GM18873 (cell line): ENCODE data around the gene HMGN2.
"Not testable (repeated sequence)": the region's sequence is repeated elsewhere in the genome, so short reads cannot be mapped to it uniquely, and the experiment has no call there.

ENCODE experiments used
- ATAC-seq: cut with Tn5 transposase; IDR thresholded peaks from one replicate; pipeline ENCODE4 v1.9.1; 2021; ENCODE audit warnings: mild to moderate bottlenecking, moderate library complexity, moderate number of reproducible peaks; ENCODE audit not compliant: unreplicated experiment, low FRiP score

Gene HMGN2

DNA sequence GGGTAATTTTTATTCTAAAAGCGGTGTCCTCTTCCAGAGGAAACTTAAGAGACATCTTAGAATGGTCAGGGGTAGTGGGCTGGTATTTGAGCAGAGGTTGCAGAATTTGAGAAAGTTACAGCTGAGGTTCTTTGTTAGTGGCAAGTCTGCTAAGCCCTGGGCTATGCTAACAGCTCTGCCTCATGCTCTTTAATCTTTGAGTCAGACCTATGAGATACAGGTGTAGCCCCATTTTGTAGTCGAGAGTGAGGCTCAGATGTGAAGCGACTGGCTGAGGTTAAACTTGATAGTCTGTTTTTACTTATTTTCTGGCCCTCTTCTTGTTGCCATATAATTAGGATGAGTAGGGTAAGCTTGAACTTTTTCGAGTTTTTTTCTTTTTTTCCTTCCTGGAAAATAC lies 4.7 kb downstream of the HMGN2 start:
- no peak for ATAC-seq

GRCh38 chr1:26477446-26478152 lies 5.4 kb downstream of the HMGN2 start:
- no peak for ATAC-seq

- no peak for ATAC-seq
These were observed 5.9 kb downstream of the HMGN2 start for GRCh38 chr1:26478159-26478558.

DNA sequence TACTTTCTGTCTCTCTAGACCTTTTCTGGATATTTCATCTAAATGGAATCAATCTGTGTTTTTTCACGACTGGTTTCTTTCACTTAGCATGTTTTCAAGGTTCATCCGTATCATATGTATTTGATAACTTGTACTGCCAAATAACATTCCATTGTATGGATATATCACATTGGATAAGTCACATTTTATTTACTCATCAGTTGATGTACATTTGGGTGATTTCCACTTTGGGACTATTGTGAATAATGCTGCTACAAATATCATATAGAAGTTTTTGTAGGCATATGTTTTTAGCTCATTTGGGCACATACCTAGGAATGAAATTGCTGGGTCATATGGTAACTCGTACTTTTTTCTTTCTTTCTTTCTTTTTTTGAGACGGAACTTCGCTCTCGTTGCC lies 6.7 kb downstream of the HMGN2 start:
- ATAC-seq = no peak

DNA sequence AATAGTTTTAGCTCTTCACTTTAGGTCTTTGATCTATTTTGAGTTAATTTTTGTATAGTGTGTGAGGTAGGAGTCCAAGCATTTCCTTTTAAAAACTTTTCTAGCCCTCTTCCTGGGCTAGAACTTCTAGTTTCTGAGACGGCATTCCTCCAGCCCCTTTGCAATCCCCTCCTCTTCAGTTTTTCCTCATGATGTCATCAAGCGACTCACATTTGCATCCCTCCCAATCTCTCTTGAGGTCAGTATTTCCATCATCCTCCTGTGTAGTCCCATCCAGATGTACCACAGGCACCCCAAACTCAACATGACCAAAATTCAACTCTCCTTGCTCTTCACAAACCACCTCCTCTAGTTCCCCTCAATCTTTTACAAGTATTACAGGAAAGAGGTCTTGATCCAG lies 10.7 kb downstream of the HMGN2 start:
- ATAC-seq = no peak

DNA sequence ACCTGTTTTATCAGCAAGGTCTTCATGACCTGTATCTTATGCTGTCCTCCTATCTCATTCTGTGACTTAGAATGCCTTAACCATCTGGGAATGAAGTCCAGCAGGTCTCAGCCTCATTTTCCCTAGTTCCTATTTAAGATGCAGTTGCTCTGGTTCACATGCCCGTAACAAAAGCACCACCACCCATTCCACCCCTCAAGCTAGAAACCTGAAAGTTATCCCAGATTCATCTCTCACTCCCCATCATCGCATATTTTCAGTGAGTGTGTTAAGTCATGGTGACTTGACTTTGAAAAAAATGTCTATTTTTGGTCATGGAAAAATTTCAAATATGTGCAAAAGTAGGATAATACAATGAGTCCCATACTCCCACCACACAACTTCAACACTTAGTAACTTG lies 11.7 kb downstream of the HMGN2 start:
- no peak for ATAC-seq

DNA sequence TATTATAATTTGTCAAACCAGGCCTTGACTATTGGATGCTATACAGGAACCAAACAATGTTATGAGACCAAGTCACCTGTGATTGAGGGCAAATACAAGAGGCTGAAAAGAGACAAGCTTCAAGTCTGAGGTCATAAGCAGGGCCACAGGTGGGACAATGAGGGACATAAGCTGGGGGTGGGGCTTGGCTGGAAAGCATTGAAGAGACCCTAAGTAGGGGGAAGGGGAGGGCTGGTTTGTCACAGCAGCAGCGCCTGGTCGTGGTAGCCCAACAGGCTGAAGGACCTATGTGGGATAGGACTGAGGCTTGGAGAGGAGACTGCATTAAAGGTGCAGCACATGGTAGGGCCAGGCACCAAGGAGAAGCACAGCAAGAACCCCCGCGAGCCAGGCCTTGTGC lies 17.9 kb downstream of the HMGN2 start:
- no peak for ATAC-seq

- no peak for ATAC-seq
These were observed 21.0 kb downstream of the HMGN2 start for GRCh38 chr1:26493267-26493666.

- ATAC-seq = no peak
These were observed 21.7 kb downstream of the HMGN2 start for GRCh38 chr1:26493938-26494337.

- ATAC-seq = no peak
These were observed 24.6 kb downstream of the HMGN2 start for GRCh38 chr1:26496861-26497260.

DNA sequence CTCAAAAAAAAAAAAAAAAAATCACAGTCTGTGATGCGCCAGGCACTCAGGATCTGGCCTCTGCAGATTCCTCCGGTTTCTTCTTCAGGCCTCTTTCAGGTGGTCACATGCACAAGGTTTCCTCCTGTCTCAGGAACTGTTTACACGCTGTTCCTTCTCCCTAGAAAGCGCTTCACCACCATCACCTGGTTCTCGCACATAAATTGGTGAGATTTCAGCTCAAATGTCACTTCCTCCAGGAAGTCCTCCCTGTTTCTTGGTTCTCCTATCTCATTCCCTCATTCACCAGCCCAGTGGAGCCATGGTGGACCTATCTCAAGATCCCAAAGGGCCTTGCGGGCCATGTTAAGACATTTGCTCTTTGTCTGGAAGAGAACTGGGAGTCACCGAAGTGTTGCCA lies 26.7 kb downstream of the HMGN2 start:
- ATAC-seq = no peak

DNA sequence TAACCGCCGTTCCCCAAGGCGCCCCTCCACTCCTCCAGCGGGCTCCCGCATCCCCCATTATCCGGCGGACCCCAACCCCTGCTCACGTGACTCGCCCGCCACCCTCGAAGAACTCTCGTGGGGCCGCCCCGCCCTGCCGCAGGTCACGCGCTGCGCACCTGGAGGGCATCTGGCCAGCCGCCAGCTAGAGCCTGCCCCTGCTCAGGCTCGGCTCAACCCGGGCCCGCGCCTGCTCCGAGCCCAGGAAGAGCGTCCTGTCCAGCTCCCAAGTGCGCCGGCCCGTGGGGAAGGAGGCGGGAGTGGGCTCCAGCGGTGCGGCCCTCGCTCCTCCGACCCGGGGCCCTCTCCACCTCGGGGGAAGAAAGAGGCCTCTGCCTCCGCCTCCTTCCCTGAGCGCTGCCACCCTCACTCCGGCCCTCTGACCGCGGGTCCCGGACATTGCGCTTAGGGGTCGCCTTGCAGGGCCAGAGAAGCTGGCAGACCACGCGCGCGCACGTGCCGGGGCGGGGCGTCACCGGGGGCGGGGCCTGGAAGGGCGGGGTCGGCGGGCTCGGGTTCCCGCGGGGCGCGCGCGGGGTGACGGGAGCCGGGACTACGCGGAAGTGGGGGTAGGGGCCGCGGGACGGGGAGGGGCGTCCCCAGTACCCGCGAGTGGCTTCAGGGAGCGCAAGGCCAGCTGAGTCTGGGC lies 28.4 kb downstream of the HMGN2 start:
- ATAC-seq = peak; percentile 53

GRCh38 chr1:26510711-26511110 lies 38.5 kb downstream of the HMGN2 start:
- ATAC-seq = not testable (repeated sequence)

- ATAC-seq = not testable (repeated sequence)
These were observed 43.6 kb downstream of the HMGN2 start for GRCh38 chr1:26515836-26516235.

- ATAC-seq = no peak
These were observed 44.9 kb downstream of the HMGN2 start for GRCh38 chr1:26516987-26517765.

- ATAC-seq = no peak
These were observed 45.5 kb downstream of the HMGN2 start for GRCh38 chr1:26517766-26518049.

- no peak for ATAC-seq
These were observed 46.1 kb downstream of the HMGN2 start for GRCh38 chr1:26518355-26518754.

- ATAC-seq = no peak
These were observed 48.1 kb downstream of the HMGN2 start for GRCh38 chr1:26520339-26520738.

- no peak for ATAC-seq
These were observed 49.4 kb downstream of the HMGN2 start for GRCh38 chr1:26521669-26522030.

GRCh38 chr1:26522073-26522472 lies 49.8 kb downstream of the HMGN2 start:
- no peak for ATAC-seq

GRCh38 chr1:26524181-26524580 lies 51.9 kb downstream of the HMGN2 start:
- ATAC-seq = no peak
